NCI-H1105 treated with DMSO at 0.1 percent for 48 hours (cell line): Measurements from ENCODE around the gene ZNF417.
A peak's percentile ranks its signal among the peaks of the same experiment; 100 is the strongest.
"Not testable (repeated sequence)": the region's sequence is repeated elsewhere in the genome, so short reads cannot be mapped to it uniquely, and the experiment has no call there.

Source experiments
- DNase-seq: peaks from one replicate; lab custom pipeline; 2025; lab: John Stamatoyannopoulos, UW

Gene ZNF417

GRCh38 chr19:57887195-57887941 lies 29.0 kb downstream of the ZNF417 start:
- peak; percentile 21 for DNase-seq

GRCh38 chr19:57886046-57886445 lies 30.3 kb downstream of the ZNF417 start:
- no peak for DNase-seq

- DNase-seq: not testable (repeated sequence)
Observed at GRCh38 chr19:57873883-57874799, 42.3 kb downstream of the ZNF417 start.

- DNase-seq: no peak
Observed at GRCh38 chr19:57872450-57872849, 43.9 kb downstream of the ZNF417 start.

- DNase-seq: no peak
Observed at GRCh38 chr19:57870225-57870624, 46.2 kb downstream of the ZNF417 start.

- not testable (repeated sequence) for DNase-seq
Observed at GRCh38 chr19:57869655-57870054, 46.7 kb downstream of the ZNF417 start.

- DNase-seq: no peak
Observed at GRCh38 chr19:57867868-57868492, 48.4 kb downstream of the ZNF417 start.
